Activated CD8-positive, alpha-beta memory T cell treated with anti-CD3 and anti-CD28 coated beads, Interleukin-2, amount 50 U/mL, for 4 hours (primary cell): Measurements from ENCODE around the gene TLR9.

ENCODE experiments used
- DNase-seq: peaks from one replicate; pipeline ENCODE4 v3.0.0-alpha.2; 2020

The TLR9 gene

DNA sequence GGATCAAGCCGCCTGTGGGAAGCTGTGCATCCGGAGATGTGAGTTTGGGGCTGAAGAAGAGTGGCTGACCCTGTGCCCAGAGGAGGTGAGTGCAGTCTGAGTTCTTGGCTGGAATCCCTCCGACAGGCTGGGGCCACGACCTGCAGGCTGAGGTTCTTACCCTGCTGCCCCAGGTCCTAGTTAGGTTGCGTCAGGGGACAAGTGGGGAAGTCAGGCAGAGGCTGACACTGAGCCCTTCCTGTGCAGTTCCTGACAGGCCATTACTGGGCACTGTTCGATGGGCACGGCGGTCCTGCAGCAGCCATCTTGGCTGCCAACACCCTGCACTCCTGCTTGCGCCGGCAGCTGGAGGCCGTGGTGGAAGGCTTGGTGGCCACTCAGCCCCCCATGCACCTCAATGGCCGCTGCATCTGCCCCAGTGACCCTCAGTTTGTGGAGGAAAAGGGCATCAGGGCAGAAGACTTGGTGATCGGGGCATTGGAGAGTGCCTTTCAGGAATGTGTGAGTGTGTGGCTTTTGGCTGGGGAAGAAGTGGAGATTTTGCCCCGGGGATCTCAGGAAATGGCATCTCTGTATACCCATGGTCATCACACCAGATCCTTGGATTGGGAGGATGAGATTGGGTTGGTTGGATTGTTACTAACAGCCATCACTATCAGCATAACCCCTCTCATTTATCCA, 21.4 kb upstream of the TLR9 start:
- no peak for DNase-seq

- no peak for DNase-seq
These were observed 20.8 kb upstream of the TLR9 start for GRCh38 chr3:52246264-52246620.

GRCh38 chr3:52245322-52246263, 20.1 kb upstream of the TLR9 start, which contains the start of gene PPM1M:
TSS of gene PPM1M (plus strand) at chr3:52245759. CDS start at chr3:52245825, 66 bp downstream.
- peak; percentile 61 for DNase-seq

- DNase-seq, result no peak
These were observed 18.6 kb upstream of the TLR9 start for GRCh38 chr3:52243791-52244628.

- DNase-seq, result no peak
These were observed 16.6 kb upstream of the TLR9 start for GRCh38 chr3:52242039-52242438.

GRCh38 chr3:52240886-52241370, 15.5 kb upstream of the TLR9 start:
- no peak for DNase-seq

- DNase-seq, result peak; percentile 53
These were observed 14.8 kb upstream of the TLR9 start for GRCh38 chr3:52240059-52240885.

- DNase-seq, result peak; percentile 92
These were observed 13.6 kb upstream of the TLR9 start, which contains the start of gene TWF2 for GRCh38 chr3:52238761-52239701. TSS of gene TWF2 (minus strand) at chr3:52239158. CDS start at chr3:52239016, 142 bp downstream.

- no peak for DNase-seq
These were observed 12.8 kb upstream of the TLR9 start for GRCh38 chr3:52238193-52238760.

DNA sequence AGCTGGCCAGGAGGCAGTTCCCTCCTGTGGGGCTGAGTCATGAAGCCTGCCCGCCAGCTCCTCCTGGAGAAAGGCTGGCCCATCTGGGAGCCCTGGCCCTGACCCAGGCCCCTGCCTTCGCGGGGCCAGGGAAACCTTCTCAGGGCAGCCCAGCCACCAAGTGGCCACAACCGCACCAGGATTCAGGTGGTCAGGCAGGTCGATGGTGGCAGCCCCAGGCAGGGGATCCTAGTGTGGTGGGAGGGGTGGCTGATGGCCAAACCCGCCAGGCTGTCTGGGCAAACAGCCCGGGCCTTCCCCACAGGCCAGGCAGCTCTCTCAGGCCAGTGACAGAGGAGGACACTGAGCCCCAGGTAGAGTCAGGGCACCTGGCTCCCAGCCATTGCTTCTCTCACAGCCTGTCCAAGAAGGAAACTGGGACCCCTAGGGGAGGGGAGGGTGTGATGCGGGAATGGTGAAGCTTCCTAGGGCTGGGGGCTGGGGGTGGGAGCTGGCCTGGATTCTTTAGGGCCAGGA, 12.3 kb upstream of the TLR9 start:
- no peak for DNase-seq

DNA sequence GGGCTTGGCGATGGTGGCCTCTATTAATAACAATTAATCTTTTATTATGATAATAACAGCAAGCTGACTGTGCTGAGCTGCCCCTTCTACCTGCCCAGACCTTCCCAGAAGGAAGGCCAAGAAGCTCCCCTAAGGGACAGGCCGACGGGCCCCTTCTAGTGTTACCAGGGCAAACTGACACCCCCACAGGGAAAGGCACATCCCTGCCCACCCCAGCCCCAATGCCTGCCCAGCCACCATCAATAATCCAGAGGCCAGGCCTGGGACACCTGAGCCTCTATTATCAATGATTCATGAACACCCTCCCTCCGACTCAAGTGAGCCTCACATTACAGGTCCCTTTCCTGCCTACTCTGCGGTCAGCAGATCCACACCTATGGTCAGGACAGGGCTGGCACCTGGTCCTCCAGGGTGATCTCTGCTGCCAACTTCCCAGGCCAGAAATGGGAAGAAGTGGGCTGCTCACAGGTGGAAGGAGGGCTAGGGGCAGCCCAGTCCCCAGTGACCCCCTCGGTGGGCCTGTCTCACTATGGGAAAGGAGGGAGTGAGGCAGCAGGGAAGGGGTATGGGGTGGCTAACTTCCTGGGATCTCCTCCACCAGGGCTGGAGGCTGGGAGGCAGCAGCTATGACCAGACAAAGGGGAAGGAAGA, 11.7 kb upstream of the TLR9 start:
- no peak for DNase-seq

- DNase-seq, result no peak
These were observed 11.0 kb upstream of the TLR9 start for GRCh38 chr3:52236424-52236886.

- no peak for DNase-seq
These were observed 9.3 kb upstream of the TLR9 start for GRCh38 chr3:52234516-52235447.

DNA sequence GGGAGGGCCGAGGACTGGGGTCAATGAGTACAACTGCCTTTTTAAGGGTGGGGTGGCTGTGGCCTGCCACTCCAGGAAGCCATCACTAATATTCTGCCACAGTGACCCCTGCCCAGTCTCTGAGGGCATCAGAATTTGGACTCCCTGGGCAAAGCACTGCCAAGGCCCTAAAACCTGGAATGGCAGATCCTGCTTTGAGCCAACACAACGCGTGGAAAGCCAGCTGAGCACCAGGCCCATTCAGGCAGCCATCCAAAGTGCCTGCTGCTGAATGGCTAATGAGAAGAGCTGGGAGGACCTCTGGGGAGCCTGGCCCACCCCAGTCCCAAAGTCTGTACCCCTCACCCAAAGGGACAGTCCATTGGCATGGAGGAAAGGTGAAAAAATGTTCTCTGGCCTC, 8.5 kb upstream of the TLR9 start:
- DNase-seq, result no peak

GRCh38 chr3:52233108-52233591, 7.7 kb upstream of the TLR9 start:
- no peak for DNase-seq

- DNase-seq, result no peak
These were observed 7.0 kb upstream of the TLR9 start for GRCh38 chr3:52232279-52233107.
